HCT116 (cell line): ENCODE results near the gene MMP28. TPM values are rescaled to one million over a fixed set of nuclear protein-coding genes. Genes with fewer than 3 reads are reported as not detected.

Experiments used
- ATAC-seq: fragments of 200-7000 bp; cut with Tn5 transposase; 2 replicates; pipeline ENCODE4 v1.9.1; 2020; ENCODE audit warnings: mild to moderate bottlenecking, moderate library complexity
- BruUV-seq: library from RNA; stranded (reverse); fragments of 400-500 nt; replicated peaks from 2 replicates; lab custom pipeline; 2021; lab: Mats Ljungman, UMichigan
- CTCF ChIA-PET: fragments of 300-600 bp; sonication (Branson Sonifier 250); formaldehyde crosslinking; loops from one replicate; lab custom pipeline; 2021; ENCODE audit warnings: antibody characterized with exemption; lab: Charles Lee
- POLR2A ChIA-PET: fragments of 300-600, 350-600 bp; sonication (Branson Sonifier 250); formaldehyde crosslinking; loops from one replicate; lab custom pipeline; 2021; ENCODE audit warnings: antibody characterized with exemption; lab: Charles Lee
- RAD21 ChIA-PET, 2 experiments: fragments of 300-600 bp; sonication (Branson Sonifier 250); formaldehyde crosslinking; loops; one replicate each; lab custom pipeline; 2023; ENCODE audit warnings: low total read pairs in 2 of 2; ENCODE audit not compliant: uncharacterized antibody in 2 of 2, unreplicated experiment in 2 of 2, low non-redundant PET in 1 of 2; lab: Charles Lee
- DNase-seq: peaks from one replicate; pipeline ENCODE4 v3.0.0-alpha.2; 2010; ENCODE audit warnings: low read depth, low spot score
- H2AFZ ChIP-seq: fragments of 200-600 bp; shearing (Covaris generic), sonication (generic); 2 replicates; pipeline ENCODE4 v1.6.1; 2017; ENCODE audit warnings: low read depth, mixed run types, mixed read lengths, antibody characterized with exemption, low read length; ENCODE audit not compliant: poor library complexity, severe bottlenecking
- H3K27ac ChIP-seq: 2 replicates; pipeline ENCODE4 v1.5.1; 2012; ENCODE audit warnings: low read depth, low read length
- H3K27me3 ChIP-seq: fragments of 200-600 bp; sonication (generic); 2 replicates; pipeline ENCODE4 v1.6.1; 2016; ENCODE audit warnings: mixed run types, low read length, mixed read lengths; ENCODE audit not compliant: insufficient read depth
- H3K36me3 ChIP-seq, 2 experiments: fragments of 200-500 bp in 1 of 2; fragments of 200-600 bp in 1 of 2; sonication (Bioruptor generic) in 1 of 2; sonication (generic) in 1 of 2; 2 replicates each; pipeline versions ENCODE4 v1.5.1 to v1.6.1; 2014 to 2016; ENCODE audit warnings: low read length in 2 of 2, inconsistent platforms in 1 of 2, mixed read lengths in 1 of 2, mixed run types in 1 of 2; ENCODE audit not compliant: insufficient read depth in 2 of 2, control insufficient read depth in 1 of 2
- H3K4me1 ChIP-seq, 2 experiments: fragments of 200-600 bp in 1 of 2; sonication (generic) in 1 of 2; 2 replicates each; pipeline versions ENCODE4 v1.5.1 to v1.6.1; 2012 to 2017; ENCODE audit warnings: low read length in 2 of 2, inconsistent platforms in 1 of 2, mild to moderate bottlenecking in 1 of 2, mixed read lengths in 1 of 2, mixed run types in 1 of 2, moderate library complexity in 1 of 2; ENCODE audit not compliant: insufficient read depth in 2 of 2, control insufficient read depth in 1 of 2
- H3K4me2 ChIP-seq: fragments of 200-600 bp; sonication (generic); 2 replicates; pipeline ENCODE4 v1.6.1; 2017; ENCODE audit warnings: mixed run types, low read length, mixed read lengths
- H3K4me3 ChIP-seq, 2 experiments: fragments of 200-600 bp in 1 of 2; sonication (generic) in 1 of 2; replicated peaks in 1 of 2; 2 replicates each; pipeline ENCODE4 v1.5.1; 2011 to 2016; ENCODE audit warnings: low read length in 2 of 2, control low read depth in 1 of 2, low read depth in 1 of 2, mild to moderate bottlenecking in 1 of 2, mixed read lengths in 1 of 2, mixed run types in 1 of 2
- H3K79me2 ChIP-seq: fragments of 200-600 bp; sonication (generic); 2 replicates; pipeline ENCODE4 v1.6.1; 2017; ENCODE audit warnings: mild to moderate bottlenecking, mixed run types, low read length, moderate library complexity, mixed read lengths; ENCODE audit not compliant: insufficient read depth
- H3K9ac ChIP-seq: fragments of 200-600 bp; sonication (generic); 2 replicates; pipeline ENCODE4 v1.6.1; 2016; ENCODE audit warnings: low read length, mixed read lengths
- H3K9me2 ChIP-seq: fragments of 200-600 bp; sonication (generic), shearing (Covaris generic); 2 replicates; pipeline ENCODE4 v1.6.1; 2017; ENCODE audit warnings: mixed run types, mild to moderate bottlenecking, moderate library complexity; ENCODE audit not compliant: insufficient read depth
- H3K9me3 ChIP-seq, 2 experiments: fragments of 200-500 bp in 1 of 2; fragments of 200-600 bp in 1 of 2; sonication (Bioruptor generic) in 1 of 2; sonication (generic) in 1 of 2; 2 replicates each; pipeline ENCODE4 v1.6.1; 2014 to 2017; ENCODE audit warnings: low read length in 2 of 2, mixed read lengths in 2 of 2, inconsistent platforms in 1 of 2, low read depth in 1 of 2, mild to moderate bottlenecking in 1 of 2, mixed run types in 1 of 2, moderate library complexity in 1 of 2; ENCODE audit not compliant: control insufficient read depth in 1 of 2, insufficient read depth in 1 of 2
- H4K20me1 ChIP-seq: fragments of 200-600 bp; sonication (generic), shearing (Covaris generic); 2 replicates; pipeline ENCODE4 v1.6.1; 2017; ENCODE audit warnings: mixed run types, mild to moderate bottlenecking, moderate library complexity; ENCODE audit not compliant: insufficient read depth
- EGR1 ChIP-seq: IDR thresholded peaks from 2 replicates; pipeline ENCODE4 v1.6.1; 2012; ENCODE audit warnings: low read depth
- FOSL1 ChIP-seq: IDR thresholded peaks from 2 replicates; pipeline ENCODE4 v1.6.1; 2012; ENCODE audit warnings: low read depth
- POLR2AphosphoS5 ChIP-seq: IDR thresholded peaks from 2 replicates; pipeline ENCODE4 v1.6.1; 2011; ENCODE audit warnings: mild to moderate bottlenecking, low read depth, low read length, moderate library complexity
- RAD21 ChIP-seq: IDR thresholded peaks from 2 replicates; pipeline ENCODE4 v1.6.1; 2012; ENCODE audit warnings: low read depth, mild to moderate bottlenecking
- SP1 ChIP-seq: IDR thresholded peaks from 2 replicates; pipeline ENCODE4 v1.6.1; 2012; ENCODE audit warnings: low read depth
- SRF ChIP-seq: IDR thresholded peaks from 2 replicates; pipeline ENCODE4 v1.6.1; 2012; ENCODE audit warnings: low read depth
- ZNF274 ChIP-seq: fragments of 200-500 bp; sonication (Bioruptor generic); IDR thresholded peaks from 2 replicates; pipeline ENCODE4 v1.6.1; 2014; ENCODE audit warnings: mild to moderate bottlenecking, low read depth, low read length, inconsistent platforms
- intact Hi-C: fragments of 100-400 bp; cut with micrococcal nuclease; formaldehyde crosslinking; loops from 2 replicates; pipeline ENCODE4 v1.10.0; 2022
- total RNA-seq: library from RNA; stranded (reverse); gene quantifications from one replicate; pipeline ENCODE4 v1.2.1, GENCODE V29; 2021; ENCODE audit not compliant: unreplicated experiment
- TF ChIP-seq, protein P1 (sequence below), 3 experiments: fragments of 200-600 bp in 1 of 3; sonication (generic) in 1 of 3; IDR thresholded peaks in 2 of 3; conservative IDR thresholded peaks in 1 of 3; 2 replicates each; pipeline ENCODE4 v1.5.1; 2012 to 2017; ENCODE audit warnings: low read depth in 2 of 3, low read length in 2 of 3, antibody characterized with exemption in 1 of 3, borderline replicate concordance in 1 of 3, control low read depth in 1 of 3, mild to moderate bottlenecking in 1 of 3, mixed read lengths in 1 of 3, mixed run types in 1 of 3, moderate library complexity in 1 of 3; ENCODE audit not compliant: insufficient read depth in 1 of 3
- TF ChIP-seq, protein P2 (sequence below): IDR thresholded peaks from 2 replicates; pipeline ENCODE4 v1.6.1; 2012

The MMP28 gene
- total RNA-seq, 1 experiment from 2014 or later: 2.6 TPM

DNA sequence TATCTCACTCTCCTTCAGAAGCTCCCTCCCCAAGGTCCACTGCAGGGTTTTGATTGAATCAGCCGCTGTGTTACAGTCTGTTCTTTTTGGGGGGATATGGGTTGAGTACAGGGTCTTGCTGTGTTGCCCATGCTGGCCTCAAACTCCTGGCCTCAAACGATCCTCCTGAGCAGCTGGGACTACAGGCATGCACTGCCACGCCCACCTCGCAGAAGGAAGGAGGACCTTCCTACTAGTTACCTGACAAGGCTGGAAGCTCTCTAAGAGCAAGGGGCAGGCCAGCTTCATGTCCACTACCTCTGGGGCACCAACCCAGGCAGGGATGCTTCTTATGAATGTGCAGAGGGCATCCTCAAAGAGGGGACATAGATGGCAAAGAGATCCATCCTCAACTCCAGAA is 1.9 kb upstream of the MMP28 start:
- no peak for ATAC-seq
- H4K20me1 ChIP-seq: no peaks in the 10 kb centered on the region
- H3K4me2 ChIP-seq: no peak overlapping the region
- TF ChIP-seq POLR2AphosphoS5 (no peak), RAD21 (no peak), EGR1 (no peak), FOSL1 (no peak), SP1 (no peak), ZNF274 (no peak), SRF (no peak)
- TF ChIP-seq, protein P1, sequence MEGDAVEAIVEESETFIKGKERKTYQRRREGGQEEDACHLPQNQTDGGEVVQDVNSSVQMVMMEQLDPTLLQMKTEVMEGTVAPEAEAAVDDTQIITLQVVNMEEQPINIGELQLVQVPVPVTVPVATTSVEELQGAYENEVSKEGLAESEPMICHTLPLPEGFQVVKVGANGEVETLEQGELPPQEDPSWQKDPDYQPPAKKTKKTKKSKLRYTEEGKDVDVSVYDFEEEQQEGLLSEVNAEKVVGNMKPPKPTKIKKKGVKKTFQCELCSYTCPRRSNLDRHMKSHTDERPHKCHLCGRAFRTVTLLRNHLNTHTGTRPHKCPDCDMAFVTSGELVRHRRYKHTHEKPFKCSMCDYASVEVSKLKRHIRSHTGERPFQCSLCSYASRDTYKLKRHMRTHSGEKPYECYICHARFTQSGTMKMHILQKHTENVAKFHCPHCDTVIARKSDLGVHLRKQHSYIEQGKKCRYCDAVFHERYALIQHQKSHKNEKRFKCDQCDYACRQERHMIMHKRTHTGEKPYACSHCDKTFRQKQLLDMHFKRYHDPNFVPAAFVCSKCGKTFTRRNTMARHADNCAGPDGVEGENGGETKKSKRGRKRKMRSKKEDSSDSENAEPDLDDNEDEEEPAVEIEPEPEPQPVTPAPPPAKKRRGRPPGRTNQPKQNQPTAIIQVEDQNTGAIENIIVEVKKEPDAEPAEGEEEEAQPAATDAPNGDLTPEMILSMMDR (IDR thresholded peaks at IDR 0.05 in 2 of 3, conservative IDR thresholded peaks at IDR 0.05 in 1 of 3; ENCODE audit: borderline replicate concordance in 1 of 3, insufficient read depth in 1 of 3, low read depth in 2 of 3, low read length in 2 of 3): no peak
- TF ChIP-seq, protein P2, sequence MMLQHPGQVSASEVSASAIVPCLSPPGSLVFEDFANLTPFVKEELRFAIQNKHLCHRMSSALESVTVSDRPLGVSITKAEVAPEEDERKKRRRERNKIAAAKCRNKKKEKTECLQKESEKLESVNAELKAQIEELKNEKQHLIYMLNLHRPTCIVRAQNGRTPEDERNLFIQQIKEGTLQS: no peak
- no peaks in the 10 kb centered on the region for H3K79me2 ChIP-seq
- H3K9me2 ChIP-seq: no peaks in the 10 kb centered on the region
- H2AFZ ChIP-seq: no peak overlapping the region
- H3K9me3 ChIP-seq: no peaks in the 10 kb centered on the region
- no peak overlapping the region for H3K4me3 ChIP-seq
- intact Hi-C loops: no loop called here
- BruUV-seq: no TSS peak
- ChIA-PET POLR2A (interaction anchor here (3.6 kb wide), 1 partner anchor 11 kb away, joined by 14 read pairs; the partner anchor contains the start of gene TAF15), RAD21 (no interaction called here), CTCF (interaction anchor here (1.2 kb wide), 1 partner anchor 31 kb away, joined by 6 read pairs; no protein-coding TSS in a partner anchor)
- H3K36me3 ChIP-seq: no peaks in the 10 kb centered on the region
- DNase-seq: no peak
- no peaks in the 10 kb centered on the region for H3K27me3 ChIP-seq
- H3K9ac ChIP-seq: no peak overlapping the region
- no peak overlapping the region for H3K27ac ChIP-seq
- peaks cover 8 to 22% of the 10 kb centered on the region in 2 experiments for H3K4me1 ChIP-seq
